Fibroblast of skin of left quadriceps (primary cell): ENCODE data around the gene EYS.

Experiments used
- DNase-seq, 2 experiments: peaks; one replicate each; pipeline ENCODE4 v3.0.0-alpha.2; 2013; ENCODE audit warnings: low read depth in 2 of 2

Gene EYS

GRCh38 chr6:64310214-64310613 is 1396.8 kb downstream of the EYS start:
- DNase-seq, result no peak

GRCh38 chr6:64301307-64302236 is 1405.5 kb downstream of the EYS start:
- no peak for DNase-seq

- DNase-seq, result no peak
Observed at GRCh38 chr6:64299176-64299575, 1407.8 kb downstream of the EYS start.

GRCh38 chr6:64294034-64294433 is 1413.0 kb downstream of the EYS start:
- DNase-seq, result peak in 1 of 2 experiments; percentile 13

GRCh38 chr6:64293298-64293697 is 1413.7 kb downstream of the EYS start:
- DNase-seq, result peak in 1 of 2 experiments; percentile 4

- peak in 1 of 2 experiments; percentile 6 for DNase-seq
Observed at GRCh38 chr6:64290867-64291266, 1416.2 kb downstream of the EYS start.

GRCh38 chr6:64289931-64290330 is 1417.1 kb downstream of the EYS start:
- DNase-seq, result no peak

GRCh38 chr6:64288351-64288750 is 1418.7 kb downstream of the EYS start:
- no peak for DNase-seq

GRCh38 chr6:64281167-64281566 is 1425.9 kb downstream of the EYS start:
- no peak for DNase-seq

GRCh38 chr6:64280569-64280968 is 1426.5 kb downstream of the EYS start:
- peak in 1 of 2 experiments; percentile 11 for DNase-seq

GRCh38 chr6:64270083-64270482 is 1436.9 kb downstream of the EYS start:
- no peak for DNase-seq

GRCh38 chr6:64266351-64266821 is 1440.6 kb downstream of the EYS start:
- no peak for DNase-seq

- no peak for DNase-seq
Observed at GRCh38 chr6:64263778-64264177, 1443.2 kb downstream of the EYS start.

GRCh38 chr6:64259372-64259771 is 1447.7 kb downstream of the EYS start:
- no peak for DNase-seq

GRCh38 chr6:64258752-64259151 is 1448.3 kb downstream of the EYS start:
- no peak for DNase-seq

- no peak for DNase-seq
Observed at GRCh38 chr6:64258302-64258701, 1448.7 kb downstream of the EYS start.

- no peak for DNase-seq
Observed at GRCh38 chr6:64257586-64257985, 1449.4 kb downstream of the EYS start.

- DNase-seq, result no peak
Observed at GRCh38 chr6:64256483-64256882, 1450.5 kb downstream of the EYS start.

GRCh38 chr6:64255000-64255399 is 1452.0 kb downstream of the EYS start:
- DNase-seq, result no peak

- DNase-seq, result no peak
Observed at GRCh38 chr6:64254558-64254957, 1452.5 kb downstream of the EYS start.

GRCh38 chr6:64252256-64252655 is 1454.8 kb downstream of the EYS start:
- DNase-seq, result no peak

- peak; percentile 17 to 20 for DNase-seq
Observed at GRCh38 chr6:64250126-64250525, 1456.9 kb downstream of the EYS start.

GRCh38 chr6:64249115-64249514 is 1457.9 kb downstream of the EYS start:
- DNase-seq, result no peak
